HG02759 (cell line): ENCODE results near the gene MBP.

Source experiments
- ATAC-seq: cut with Tn5 transposase; IDR thresholded peaks from one replicate; pipeline ENCODE4 v1.9.1; 2021; ENCODE audit warnings: mild to moderate bottlenecking, moderate library complexity; ENCODE audit not compliant: unreplicated experiment

MBP gene

GRCh38 chr18:77053616-77054287 is 78.8 kb downstream of the MBP start:
- no peak for ATAC-seq

GRCh38 chr18:77052983-77053309 is 79.6 kb downstream of the MBP start:
- peak; percentile 34 for ATAC-seq

- no peak for ATAC-seq
These were observed 80.1 kb downstream of the MBP start for GRCh38 chr18:77052297-77052982.

GRCh38 chr18:77051581-77052296 is 80.8 kb downstream of the MBP start:
- ATAC-seq = no peak

GRCh38 chr18:77049938-77050337 is 82.6 kb downstream of the MBP start:
- ATAC-seq = no peak

GRCh38 chr18:77047803-77048419 is 84.7 kb downstream of the MBP start:
- ATAC-seq = no peak

- ATAC-seq = no peak
These were observed 85.6 kb downstream of the MBP start for GRCh38 chr18:77046994-77047393.

GRCh38 chr18:77046409-77046808 is 86.2 kb downstream of the MBP start:
- ATAC-seq = no peak

- no peak for ATAC-seq
These were observed 86.9 kb downstream of the MBP start for GRCh38 chr18:77045677-77046076.

- no peak for ATAC-seq
These were observed 87.5 kb downstream of the MBP start for GRCh38 chr18:77044866-77045664.

- ATAC-seq = no peak
These were observed 88.9 kb downstream of the MBP start for GRCh38 chr18:77043541-77044280.

GRCh38 chr18:77042583-77042982 is 90.0 kb downstream of the MBP start:
- ATAC-seq = no peak

GRCh38 chr18:77039196-77040130 is 93.1 kb downstream of the MBP start:
- no peak for ATAC-seq

- no peak for ATAC-seq
These were observed 94.3 kb downstream of the MBP start for GRCh38 chr18:77038182-77038858.

GRCh38 chr18:77037567-77037966 is 95.0 kb downstream of the MBP start:
- no peak for ATAC-seq

GRCh38 chr18:77035380-77036187 is 97.0 kb downstream of the MBP start:
- ATAC-seq = no peak

- ATAC-seq = no peak
These were observed 99.0 kb downstream of the MBP start for GRCh38 chr18:77033575-77033974.
